ENCODE data around the gene MYL7.

- TF ChIP-seq ELK1 (IDR thresholded peaks at IDR 0.05; ENCODE audit: low read depth, low read length), result no peak
- no peak for TF ChIP-seq MAZ (IDR thresholded peaks at IDR 0.05; ENCODE audit: borderline replicate concordance, low read depth, low read length)
These were observed 27.3 kb downstream of the MYL7 start for GRCh38 chr7:44113764-44114354.
